Kidney epithelial cell (primary cell): ENCODE data around the gene CCDC169. TPM values are rescaled to one million over a fixed set of nuclear protein-coding genes. Genes with fewer than 3 reads are reported as not detected.
"Not testable (repeated sequence)": the region's sequence is repeated elsewhere in the genome, so short reads cannot be mapped to it uniquely, and the experiment has no call there.

ENCODE experiments used
- DNase-seq: peaks from one replicate; pipeline ENCODE4 v3.0.0-alpha.2; 2010; ENCODE audit warnings: low read depth
- H3K27me3 ChIP-seq: 2 replicates; pipeline ENCODE4 v1.6.0; 2011; ENCODE audit warnings: low read length; ENCODE audit not compliant: control insufficient read depth, insufficient read depth
- H3K36me3 ChIP-seq: 2 replicates; pipeline ENCODE4 v1.5.1; 2011; ENCODE audit warnings: low read length; ENCODE audit not compliant: control insufficient read depth, insufficient read depth
- H3K4me3 ChIP-seq: 2 replicates; pipeline ENCODE4 v1.5.1; 2011; ENCODE audit warnings: low read depth, mild to moderate bottlenecking, control low read depth, low read length
- CTCF ChIP-seq: IDR thresholded peaks from 2 replicates; pipeline ENCODE4 v1.5.1; 2011; ENCODE audit warnings: mild to moderate bottlenecking, moderate library complexity, low read length, control low read depth, inconsistent platforms; ENCODE audit not compliant: insufficient read depth, poor library complexity, severe bottlenecking
- total RNA-seq: library from RNA; depleted of rRNA; stranded (reverse); fragments of >200 nt; gene quantifications from 2 replicates; pipeline ENCODE4 v1.2.3, GENCODE V29; 2015

CCDC169 gene
- total RNA-seq, 1 donor from 2014 or later: 3.8 TPM

GRCh38 chr13:36323408-36323807, 25.8 kb upstream of the CCDC169 start:
- Histone ChIP-seq H3K4me3 (no peak overlapping the region), H3K27me3 (no peaks in the 10 kb centered on the region), H3K36me3 (peaks cover 1% of the 10 kb centered on the region)
- TF ChIP-seq CTCF: no peak
- DNase-seq: no peak

GRCh38 chr13:36319793-36320192, 22.2 kb upstream of the CCDC169 start:
- not testable (repeated sequence) for H3K27me3 ChIP-seq, H3K4me3 ChIP-seq, DNase-seq

GRCh38 chr13:36313047-36313969, 15.7 kb upstream of the CCDC169 start:
- DNase-seq: no peak
- Histone ChIP-seq H3K27me3 (no peaks in the 10 kb centered on the region), H3K4me3 (no peak overlapping the region), H3K36me3 (peaks cover 1% of the 10 kb centered on the region)
- no peak for TF ChIP-seq CTCF

More at GRCh38 chr13:36319793-36320192, 22.2 kb upstream of the CCDC169 start:
- not testable (repeated sequence) for H3K36me3 ChIP-seq

- no peak for TF ChIP-seq CTCF
- no peak for DNase-seq
- Histone ChIP-seq H3K4me3 (no peak overlapping the region), H3K36me3 (peaks cover 1% of the 10 kb centered on the region), H3K27me3 (no peaks in the 10 kb centered on the region)
Measured at GRCh38 chr13:36310417-36311108, 12.9 kb upstream of the CCDC169 start.

GRCh38 chr13:36302289-36302688, 4.7 kb upstream of the CCDC169 start:
- DNase-seq: no peak
- no peak for TF ChIP-seq CTCF
- H3K4me3 ChIP-seq: no peak overlapping the region
- H3K27me3 ChIP-seq: no peaks in the 10 kb centered on the region
- peaks cover 2% of the 10 kb centered on the region for H3K36me3 ChIP-seq

GRCh38 chr13:36299469-36299868, 1.9 kb upstream of the CCDC169 start:
- H3K27me3 ChIP-seq, H3K36me3 ChIP-seq, H3K4me3 ChIP-seq, DNase-seq: not testable (repeated sequence)
